Body of pancreas (tissue), 4 donors: ENCODE results near the gene THSD4. TPM values are rescaled to one million over a fixed set of nuclear protein-coding genes. Genes with fewer than 3 reads are reported as not detected.
"Not testable (repeated sequence)": the region's sequence is repeated elsewhere in the genome, so short reads cannot be mapped to it uniquely, and the experiment has no call there.

Experiments used
- ATAC-seq: fragments of 150-250 bp; one replicate; pipeline ENCODE4 v1.9.1; 2016
- DNase-seq, 4 donors: peaks; one replicate each; pipeline ENCODE4 v3.0.0-alpha.2; 2019
- H3K27ac ChIP-seq, 4 donors: fragments of 200-600 bp; sonication (generic); 1 replicate in 3 of 4; 2 replicates in 1 of 4; pipeline versions ENCODE4 v1.5.1 to v1.6.1; 2016 to 2019; ENCODE audit warnings: mild to moderate bottlenecking in 1 of 4, mixed read lengths in 1 of 4, moderate library complexity in 1 of 4
- H3K27me3 ChIP-seq, 2 donors: fragments of 200-600 bp; sonication (generic); one replicate each; pipeline ENCODE4 v1.6.0; 2016; ENCODE audit warnings: mild to moderate bottlenecking in 1 of 2
- H3K36me3 ChIP-seq, 2 donors: fragments of 200-600 bp; sonication (generic); replicated peaks in 1 of 2; 2 replicates each; pipeline ENCODE4 v1.5.1; 2016; ENCODE audit warnings: low read depth in 2 of 2; ENCODE audit not compliant: insufficient read depth in 1 of 2
- H3K4me1 ChIP-seq: fragments of 200-600 bp; sonication (generic); one replicate; pipeline ENCODE4 v1.6.0; 2016
- H3K4me3 ChIP-seq, 2 donors: fragments of 200-600 bp; sonication (generic); 1 replicate in 1 of 2; 2 replicates in 1 of 2; pipeline ENCODE4 v1.5.1; 2016 to 2019
- H3K9me3 ChIP-seq, 3 donors: fragments of 200-600 bp; sonication (generic); 1 replicate in 2 of 3; 2 replicates in 1 of 3; pipeline ENCODE4 v1.5.1; 2016
- POLR2A ChIP-seq, 3 donors: fragments of 450-650 bp; IDR thresholded peaks; one replicate each; pipeline ENCODE4 v1.6.1; 2016; ENCODE audit warnings: antibody characterized with exemption in 3 of 3, mild to moderate bottlenecking in 2 of 3
- WGBS, 2 donors: methylation state at CpG; one replicate each; pipeline ENCODE4 v1.1.5; 2017; 5-methylcytosine and 5-hydroxymethylcytosine counted together
- intact Hi-C: fragments of 100-400 bp; cut with DNase I; formaldehyde crosslinking; loops from one replicate; pipeline ENCODE4 v1.15.1; 2023
- total RNA-seq, 2 donors: library from RNA; depleted of rRNA; stranded (reverse); fragments of >200 nt; gene quantifications; one replicate each; pipeline ENCODE4 v1.1.0, GENCODE V29; 2016
- TF ChIP-seq, protein P1 (sequence below), 7 experiments: fragments of 450-650 bp in 4 of 7; fragments of 200-600 bp in 3 of 7; sonication (generic) in 3 of 7; IDR thresholded peaks; one replicate each; pipeline ENCODE4 v1.5.1; 2016 to 2019; ENCODE audit warnings: antibody characterized with exemption in 7 of 7

Gene THSD4
- total RNA-seq, 2 donors from 2014 or later, result 12.9 to 16.1 TPM

DNA sequence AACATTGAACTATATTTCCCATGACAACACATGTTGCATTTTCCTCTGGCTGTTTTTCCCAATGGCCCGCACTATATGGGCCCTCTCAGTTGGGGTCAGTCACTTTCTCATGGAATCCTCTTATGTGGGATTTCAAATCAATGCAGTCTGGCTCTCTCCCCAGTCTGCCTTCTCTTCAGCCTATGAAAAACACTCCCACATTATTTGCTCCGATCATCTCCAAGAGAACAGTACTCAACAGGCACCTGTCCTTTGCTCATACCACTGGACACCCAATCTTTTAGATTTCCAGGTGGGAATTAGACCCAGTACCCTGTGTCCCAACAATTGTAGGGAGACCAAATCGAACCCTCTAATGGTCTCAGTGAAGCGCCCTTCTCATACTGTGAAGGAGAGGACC, 251.3 kb downstream of the THSD4 start:
- WGBS, 2 donors, result 78 to 81% methylated on average over 4 of the region's 4 CpGs
- no peaks in the 10 kb centered on the region for H3K27me3 ChIP-seq
- ATAC-seq, result no peak
- intact Hi-C loops, result no loop called here
- no peak overlapping the region for H3K4me3 ChIP-seq
- H3K4me1 ChIP-seq, result no peaks in the 10 kb centered on the region
- TF ChIP-seq, protein P1, sequence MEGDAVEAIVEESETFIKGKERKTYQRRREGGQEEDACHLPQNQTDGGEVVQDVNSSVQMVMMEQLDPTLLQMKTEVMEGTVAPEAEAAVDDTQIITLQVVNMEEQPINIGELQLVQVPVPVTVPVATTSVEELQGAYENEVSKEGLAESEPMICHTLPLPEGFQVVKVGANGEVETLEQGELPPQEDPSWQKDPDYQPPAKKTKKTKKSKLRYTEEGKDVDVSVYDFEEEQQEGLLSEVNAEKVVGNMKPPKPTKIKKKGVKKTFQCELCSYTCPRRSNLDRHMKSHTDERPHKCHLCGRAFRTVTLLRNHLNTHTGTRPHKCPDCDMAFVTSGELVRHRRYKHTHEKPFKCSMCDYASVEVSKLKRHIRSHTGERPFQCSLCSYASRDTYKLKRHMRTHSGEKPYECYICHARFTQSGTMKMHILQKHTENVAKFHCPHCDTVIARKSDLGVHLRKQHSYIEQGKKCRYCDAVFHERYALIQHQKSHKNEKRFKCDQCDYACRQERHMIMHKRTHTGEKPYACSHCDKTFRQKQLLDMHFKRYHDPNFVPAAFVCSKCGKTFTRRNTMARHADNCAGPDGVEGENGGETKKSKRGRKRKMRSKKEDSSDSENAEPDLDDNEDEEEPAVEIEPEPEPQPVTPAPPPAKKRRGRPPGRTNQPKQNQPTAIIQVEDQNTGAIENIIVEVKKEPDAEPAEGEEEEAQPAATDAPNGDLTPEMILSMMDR (IDR thresholded peaks at IDR 0.05), result no peak
- TF ChIP-seq POLR2A (IDR thresholded peaks at IDR 0.05), result no peak
- no peak for DNase-seq
- H3K36me3 ChIP-seq, result no peaks in the 10 kb centered on the region
- H3K9me3 ChIP-seq, result no peaks in the 10 kb centered on the region
- no peak overlapping the region for H3K27ac ChIP-seq

DNA sequence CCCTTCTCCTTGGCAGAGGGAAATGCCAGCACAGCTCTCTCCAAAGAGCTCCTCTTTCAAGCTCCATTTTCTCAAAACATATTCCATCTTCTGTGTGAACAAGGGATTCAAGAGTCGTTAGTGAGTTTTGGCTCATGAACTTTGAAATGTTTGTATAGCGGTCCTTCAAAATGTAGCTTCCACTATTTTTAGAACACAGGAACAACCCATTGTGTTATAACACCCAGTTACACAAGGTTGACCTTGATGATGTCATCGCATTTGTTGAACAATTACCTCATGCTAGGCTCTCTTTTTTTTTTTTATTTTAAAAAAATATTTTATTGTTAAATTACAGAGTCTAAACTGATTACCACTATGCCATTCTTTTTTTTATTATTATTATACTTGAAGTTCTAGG, 251.7 kb downstream of the THSD4 start:
- 32 to 44% methylated on average over 3 of the region's 3 CpGs for WGBS, 2 donors
- TF ChIP-seq, protein P1 (IDR thresholded peaks at IDR 0.05), result no peak
- no peak for TF ChIP-seq POLR2A (IDR thresholded peaks at IDR 0.05)
- Histone ChIP-seq H3K4me1 (no peaks in the 10 kb centered on the region), H3K4me3 (no peak overlapping the region), H3K27ac (no peak overlapping the region), H3K36me3 (no peaks in the 10 kb centered on the region), H3K27me3 (no peaks in the 10 kb centered on the region), H3K9me3 (no peaks in the 10 kb centered on the region)
- DNase-seq (peak in 1 of 4 donors; percentile 7), ATAC-seq (no peak)
- intact Hi-C loops, result no loop called here

DNA sequence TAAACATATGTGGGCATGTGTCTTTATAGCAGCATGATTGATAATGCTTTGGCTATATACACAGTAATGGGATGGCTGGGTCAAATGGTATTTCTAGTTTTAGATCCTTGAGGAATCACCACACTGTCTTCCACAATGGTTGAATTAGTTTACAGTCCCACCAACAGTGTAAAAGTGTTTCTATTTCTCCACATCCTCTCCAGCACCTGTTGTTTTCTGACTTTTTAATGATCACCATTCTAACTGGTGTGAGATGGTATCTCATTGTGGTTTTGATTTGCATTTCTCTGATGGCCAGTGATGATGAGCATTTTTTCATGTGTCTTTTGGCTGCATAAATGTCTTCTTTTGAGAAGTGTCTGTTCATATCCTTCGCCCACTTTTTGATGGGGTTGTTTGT, 252.5 kb downstream of the THSD4 start:
- H3K4me3 ChIP-seq, intact Hi-C loops, H3K27ac ChIP-seq, H3K9me3 ChIP-seq, H3K36me3 ChIP-seq, H3K4me1 ChIP-seq, DNase-seq, ATAC-seq, H3K27me3 ChIP-seq: not testable (repeated sequence)
- WGBS, 2 donors, result 40 to 50% methylated on average over 1 of the region's 1 CpG

DNA sequence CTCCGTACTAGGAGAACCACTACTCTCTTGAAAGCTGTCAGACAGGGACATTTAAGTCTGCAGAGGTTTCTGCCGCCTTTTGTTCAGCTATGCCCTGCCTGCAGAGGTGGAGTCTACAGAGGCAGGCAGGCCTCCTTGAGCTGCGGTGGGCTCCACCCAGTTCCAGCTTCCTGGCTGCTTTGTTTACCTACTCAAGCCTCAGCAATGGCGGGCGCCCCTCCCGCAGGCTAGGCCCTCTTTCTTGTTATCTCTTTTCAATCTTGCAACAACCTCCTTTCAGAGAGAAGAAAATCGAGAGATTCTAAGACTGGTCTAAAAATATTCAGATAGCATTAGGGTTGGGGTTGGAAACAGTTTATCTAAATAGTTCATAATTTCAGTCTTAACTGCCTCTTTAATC, 257.5 kb downstream of the THSD4 start:
- H3K27ac ChIP-seq, H3K27me3 ChIP-seq, H3K4me3 ChIP-seq, H3K36me3 ChIP-seq, H3K9me3 ChIP-seq, intact Hi-C loops, H3K4me1 ChIP-seq, ATAC-seq, DNase-seq: not testable (repeated sequence)
- 56 to 59% methylated on average over 6 to 7 of the region's 7 CpGs for WGBS, 2 donors

DNA sequence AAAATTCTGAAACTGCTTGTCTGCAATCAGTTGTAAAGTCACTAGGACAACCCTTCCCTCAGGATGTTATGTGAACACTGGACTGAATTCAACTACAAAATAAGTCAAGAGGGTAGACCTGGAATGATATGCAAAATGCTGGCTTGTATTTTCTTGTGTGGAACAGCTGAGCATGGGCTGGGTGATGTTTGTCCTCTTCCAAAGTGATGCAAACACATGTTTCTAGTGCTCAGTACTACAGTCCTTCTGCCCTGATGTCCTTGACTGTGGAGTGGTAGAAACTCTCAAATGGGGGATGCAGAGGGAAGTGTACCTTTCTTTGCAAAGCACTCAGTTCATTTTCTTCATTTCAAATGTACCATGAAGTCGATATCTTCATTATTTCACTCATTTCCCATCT, 258.6 kb downstream of the THSD4 start:
- Histone ChIP-seq H3K9me3 (no peaks in the 10 kb centered on the region), H3K4me1 (no peaks in the 10 kb centered on the region), H3K4me3 (no peak overlapping the region), H3K27me3 (no peaks in the 10 kb centered on the region), H3K27ac (no peak overlapping the region), H3K36me3 (no peaks in the 10 kb centered on the region)
- 38 to 78% methylated on average over 1 of the region's 1 CpG for WGBS, 2 donors
- no peak for TF ChIP-seq POLR2A (IDR thresholded peaks at IDR 0.05)
- TF ChIP-seq, protein P1 (IDR thresholded peaks at IDR 0.05), result no peak
- intact Hi-C loops, result no loop called here
- ATAC-seq, result no peak
- DNase-seq, result no peak

DNA sequence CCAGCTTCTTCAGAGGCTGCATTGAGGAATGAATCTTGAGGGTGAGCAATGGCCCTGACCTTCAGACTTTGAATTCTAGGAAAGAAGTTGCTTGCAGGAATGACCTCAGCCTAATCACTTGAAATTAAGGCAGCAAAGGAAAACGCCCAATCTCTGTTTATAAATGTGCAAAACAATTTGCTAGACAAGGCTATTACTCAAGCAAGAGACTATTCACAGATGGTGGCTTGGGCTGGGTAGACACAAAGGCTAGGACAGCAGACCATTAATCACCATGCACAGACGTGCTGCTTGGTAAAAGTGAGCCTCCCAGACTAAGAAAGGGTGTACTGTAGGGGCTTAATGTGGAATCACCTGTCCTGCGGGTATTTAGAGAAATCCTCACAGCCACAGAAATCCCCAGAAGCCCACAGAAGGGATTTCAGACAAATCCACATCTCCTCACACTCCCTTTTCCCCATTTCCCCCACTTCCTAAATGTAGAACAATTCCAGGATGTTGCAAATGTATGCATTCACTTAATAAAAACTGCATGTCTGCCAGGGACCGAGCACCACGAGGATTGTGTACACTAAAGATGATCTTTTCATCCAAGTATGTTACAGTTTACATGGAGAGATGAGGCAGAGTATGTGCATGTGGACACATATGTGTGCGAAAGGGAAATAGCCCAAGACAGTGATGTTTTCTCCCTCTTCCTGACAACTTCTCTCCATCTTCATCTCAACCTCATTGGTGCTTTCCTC, 259.5 kb downstream of the THSD4 start:
- WGBS, 2 donors, result 55 to 59% methylated on average over 6 of the region's 6 CpGs
- TF ChIP-seq, protein P1 (IDR thresholded peaks at IDR 0.05), result no peak
- no peak for TF ChIP-seq POLR2A (IDR thresholded peaks at IDR 0.05)
- Histone ChIP-seq H3K27ac (no peak overlapping the region), H3K9me3 (no peaks in the 10 kb centered on the region), H3K27me3 (no peaks in the 10 kb centered on the region), H3K36me3 (no peaks in the 10 kb centered on the region), H3K4me3 (no peak overlapping the region), H3K4me1 (no peaks in the 10 kb centered on the region)
- ATAC-seq (no peak), DNase-seq (no peak)
- intact Hi-C loops, result no loop called here
